Kidney epithelial cell (primary cell): Measurements from ENCODE around the gene ACAD11. TPM values are rescaled to one million over a fixed set of nuclear protein-coding genes. Genes with fewer than 3 reads are reported as not detected.
"Not testable (repeated sequence)": the region's sequence is repeated elsewhere in the genome, so short reads cannot be mapped to it uniquely, and the experiment has no call there.

Experiments used
- DNase-seq: peaks from one replicate; pipeline ENCODE4 v3.0.0-alpha.2; 2010; ENCODE audit warnings: low read depth
- H3K27me3 ChIP-seq: 2 replicates; pipeline ENCODE4 v1.6.0; 2011; ENCODE audit warnings: low read length; ENCODE audit not compliant: control insufficient read depth, insufficient read depth
- H3K36me3 ChIP-seq: 2 replicates; pipeline ENCODE4 v1.5.1; 2011; ENCODE audit warnings: low read length; ENCODE audit not compliant: control insufficient read depth, insufficient read depth
- H3K4me3 ChIP-seq: 2 replicates; pipeline ENCODE4 v1.5.1; 2011; ENCODE audit warnings: low read depth, mild to moderate bottlenecking, control low read depth, low read length
- CTCF ChIP-seq: IDR thresholded peaks from 2 replicates; pipeline ENCODE4 v1.5.1; 2011; ENCODE audit warnings: mild to moderate bottlenecking, moderate library complexity, low read length, control low read depth, inconsistent platforms; ENCODE audit not compliant: insufficient read depth, poor library complexity, severe bottlenecking
- total RNA-seq: library from RNA; depleted of rRNA; stranded (reverse); fragments of >200 nt; gene quantifications from 2 replicates; pipeline ENCODE4 v1.2.3, GENCODE V29; 2015

Gene ACAD11
- total RNA-seq, 1 donor from 2014 or later: 24.7 TPM

GRCh38 chr3:132606085-132606484 lies 53.5 kb downstream of the ACAD11 start:
- TF ChIP-seq CTCF: no peak
- Histone ChIP-seq H3K4me3 (no peak overlapping the region), H3K27me3 (no peaks in the 10 kb centered on the region), H3K36me3 (no peaks in the 10 kb centered on the region)
- DNase-seq: no peak

GRCh38 chr3:132605374-132605792 lies 54.2 kb downstream of the ACAD11 start:
- Histone ChIP-seq H3K36me3 (no peaks in the 10 kb centered on the region), H3K4me3 (no peak overlapping the region), H3K27me3 (no peaks in the 10 kb centered on the region)
- no peak for DNase-seq
- no peak for TF ChIP-seq CTCF

- H3K4me3 ChIP-seq, H3K27me3 ChIP-seq, H3K36me3 ChIP-seq, DNase-seq: not testable (repeated sequence)
These were observed 59.0 kb downstream of the ACAD11 start for GRCh38 chr3:132600614-132601013.

GRCh38 chr3:132598181-132598580 lies 61.4 kb downstream of the ACAD11 start:
- Histone ChIP-seq H3K36me3 (no peaks in the 10 kb centered on the region), H3K27me3 (no peaks in the 10 kb centered on the region), H3K4me3 (no peak overlapping the region)
- DNase-seq: no peak
- TF ChIP-seq CTCF: no peak

- TF ChIP-seq CTCF: no peak
- no peak for DNase-seq
- H3K36me3 ChIP-seq: no peaks in the 10 kb centered on the region
- no peaks in the 10 kb centered on the region for H3K27me3 ChIP-seq
- H3K4me3 ChIP-seq: no peak overlapping the region
These were observed 61.9 kb downstream of the ACAD11 start for GRCh38 chr3:132597660-132598059.

- no peak for DNase-seq
- TF ChIP-seq CTCF: no peak
- H3K27me3 ChIP-seq: no peaks in the 10 kb centered on the region
- H3K36me3 ChIP-seq: no peaks in the 10 kb centered on the region
- H3K4me3 ChIP-seq: no peak within 1 kb of the TSS
These were observed 62.7 kb downstream of the ACAD11 start, which contains the start of gene ACKR4 for GRCh38 chr3:132596816-132597433. Gene ACKR4 (plus strand): TSS chr3:132597270. CDS start chr3:132600398, 3,128 bp downstream.
